Stimulated activated CD4-positive, alpha-beta T cell treated with anti-CD3 and anti-CD28 coated beads, Interleukin-2, amount 100 ng/mL, for 4 hours (primary cell): ENCODE data around the gene DPH7.
"Not testable (repeated sequence)": the region's sequence is repeated elsewhere in the genome, so short reads cannot be mapped to it uniquely, and the experiment has no call there.

Source experiments
- DNase-seq: peaks from one replicate; pipeline ENCODE4 v3.0.0-alpha.2; 2020; ENCODE audit warnings: low read depth

The DPH7 gene

GRCh38 chr9:137606005-137606621 lies 27.4 kb upstream of the DPH7 start:
- no peak for DNase-seq

GRCh38 chr9:137605121-137606004 lies 26.6 kb upstream of the DPH7 start, which contains the start of gene ARRDC1:
Gene ARRDC1, plus strand, starts transcription at chr9:137605686. Its CDS starts 32 bp downstream, at chr9:137605718.
- DNase-seq: peak; percentile 87

- no peak for DNase-seq
Observed at GRCh38 chr9:137604345-137605086, 25.8 kb upstream of the DPH7 start.

- DNase-seq: no peak
Observed at GRCh38 chr9:137603879-137604278, 25.2 kb upstream of the DPH7 start.

DNA sequence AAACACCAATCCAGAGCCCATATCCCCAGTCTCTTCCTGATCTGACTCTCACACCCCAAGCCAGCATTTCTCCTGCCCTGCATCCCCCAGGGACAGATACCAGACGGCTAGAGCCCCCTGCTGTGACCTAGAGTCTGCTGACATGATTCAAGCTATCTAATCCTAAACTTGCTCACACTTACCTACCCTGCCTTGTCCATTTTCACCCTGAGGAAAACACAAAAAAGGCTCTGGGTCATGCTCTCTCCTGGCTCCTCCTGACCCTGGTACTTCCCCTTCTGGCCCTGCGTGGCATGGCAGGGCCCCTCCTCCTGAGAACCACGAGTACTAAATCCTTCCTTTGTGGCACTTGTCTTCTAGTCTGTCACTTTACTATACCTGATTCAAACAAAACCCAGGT lies 23.9 kb upstream of the DPH7 start:
- no peak for DNase-seq

DNA sequence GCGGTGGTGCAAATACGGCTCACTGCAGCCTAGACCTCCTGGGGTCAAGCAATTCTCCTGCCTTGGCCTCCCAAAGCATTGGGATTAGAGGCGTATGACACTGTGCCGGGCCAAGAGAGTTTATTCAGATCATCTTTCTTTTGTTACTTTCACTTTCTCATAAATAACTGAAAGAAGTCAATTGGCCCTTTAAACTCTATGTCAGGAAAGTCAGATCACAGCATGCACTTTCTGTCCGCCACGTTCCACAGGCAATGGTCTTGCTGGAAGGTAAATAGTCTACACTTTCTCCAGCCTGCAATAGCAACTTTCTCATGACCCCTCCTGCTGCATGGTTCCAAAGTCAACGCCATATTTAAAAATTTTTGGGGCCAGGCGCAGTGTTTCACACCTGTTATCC lies 20.2 kb upstream of the DPH7 start:
- DNase-seq: no peak

DNA sequence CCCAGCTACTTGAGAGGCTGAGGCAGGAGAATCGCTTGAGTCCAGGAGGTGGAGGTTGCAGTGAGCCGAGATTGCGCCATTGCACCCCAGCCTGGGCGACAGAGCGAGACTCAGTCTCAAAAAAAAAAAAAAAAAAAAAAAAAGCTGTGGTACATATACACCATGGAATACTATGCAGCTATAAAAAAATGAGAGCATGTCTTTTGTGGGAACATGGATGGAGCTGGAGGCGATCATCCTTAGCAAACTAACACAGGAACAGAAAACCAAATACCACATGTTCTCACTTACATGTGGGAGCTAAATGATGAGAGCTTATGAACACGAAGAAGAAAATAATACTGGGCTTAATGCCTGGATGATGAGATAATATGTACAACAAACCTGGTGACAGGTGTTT lies 17.9 kb upstream of the DPH7 start:
- not testable (repeated sequence) for DNase-seq

DNA sequence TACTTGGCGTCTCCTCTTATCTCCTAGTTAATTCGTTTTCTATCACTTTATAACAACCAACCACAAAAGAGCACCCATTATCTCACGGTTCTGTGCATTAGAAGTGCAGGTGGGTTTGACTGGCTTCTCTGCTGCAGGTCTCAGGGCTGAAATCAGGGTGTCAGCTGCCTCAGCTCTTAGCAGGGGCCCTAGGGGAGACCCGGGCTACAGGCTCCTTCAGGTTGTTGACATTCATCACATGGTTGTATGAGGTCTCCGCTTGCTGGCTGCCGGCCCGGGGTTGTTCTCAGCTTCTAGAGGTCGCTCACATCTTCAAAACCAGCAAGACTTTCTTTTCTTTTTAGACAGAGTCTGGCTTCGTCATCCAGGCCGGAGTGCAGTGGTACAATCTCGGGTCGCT lies 14.5 kb upstream of the DPH7 start:
- DNase-seq: no peak

GRCh38 chr9:137592767-137593166 lies 14.0 kb upstream of the DPH7 start:
- DNase-seq: no peak

GRCh38 chr9:137590469-137591383 lies 12.0 kb upstream of the DPH7 start, which contains the start of gene ZMYND19:
Gene ZMYND19, minus strand, starts transcription at chr9:137590512. Its CDS starts 249 bp downstream, at chr9:137590263.
- peak; percentile 86 for DNase-seq

GRCh38 chr9:137590123-137590468 lies 11.4 kb upstream of the DPH7 start:
- no peak for DNase-seq

DNA sequence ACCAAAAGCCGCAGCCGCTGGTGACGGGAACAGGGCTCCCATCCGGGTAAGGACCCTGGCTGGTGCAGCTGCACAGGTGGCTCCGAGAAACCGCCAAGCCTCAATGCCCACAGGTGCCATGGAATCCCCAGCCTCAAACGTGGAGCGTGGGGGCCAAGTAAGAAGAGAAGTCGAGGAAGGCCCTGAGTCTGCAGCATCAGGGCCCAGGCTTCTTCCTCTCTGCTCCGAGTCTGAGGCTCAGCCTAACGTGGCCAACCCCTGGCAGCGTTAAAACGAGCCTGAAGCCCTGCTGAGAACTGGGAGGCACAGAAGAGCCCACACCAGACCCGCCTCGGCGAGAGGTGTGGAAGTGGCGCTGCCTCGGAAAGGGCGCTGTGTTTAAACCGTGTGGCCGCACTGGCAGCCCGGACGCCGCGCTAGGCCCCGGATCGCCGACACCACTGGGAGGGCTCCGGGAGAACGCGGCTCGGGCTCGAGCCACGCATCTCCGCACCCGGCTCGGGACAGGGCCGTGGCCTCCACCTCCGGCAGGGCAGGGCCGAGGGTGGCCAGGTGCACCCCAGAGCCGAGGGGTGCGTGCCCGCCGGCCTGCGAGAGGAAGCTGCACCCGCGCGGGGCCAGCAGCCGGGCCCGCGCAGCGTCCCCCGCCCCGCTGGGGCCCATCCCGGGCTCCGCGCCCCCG lies 10.9 kb upstream of the DPH7 start:
- no peak for DNase-seq

GRCh38 chr9:137588891-137589290 lies 10.2 kb upstream of the DPH7 start:
- DNase-seq: no peak

DNA sequence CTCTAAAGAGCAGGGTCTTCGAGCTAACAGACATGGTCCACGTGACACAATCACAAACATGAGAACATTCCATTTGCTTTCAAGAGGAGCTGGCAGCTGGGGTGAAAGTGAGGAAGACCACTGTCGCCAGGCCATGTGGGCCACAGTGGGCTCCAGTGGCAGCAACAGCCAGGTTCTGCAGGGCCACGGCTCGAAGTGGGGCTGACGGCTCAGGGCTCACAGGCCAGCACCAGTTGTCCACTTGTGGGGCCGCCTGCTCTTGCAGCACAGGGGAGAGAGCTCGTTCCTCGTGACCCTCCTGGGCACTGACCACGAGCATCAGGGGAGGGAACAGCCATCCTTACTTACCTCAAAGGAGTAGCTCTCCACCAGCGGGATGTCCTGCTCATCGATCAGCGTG lies 9.6 kb upstream of the DPH7 start:
- DNase-seq: no peak

DNA sequence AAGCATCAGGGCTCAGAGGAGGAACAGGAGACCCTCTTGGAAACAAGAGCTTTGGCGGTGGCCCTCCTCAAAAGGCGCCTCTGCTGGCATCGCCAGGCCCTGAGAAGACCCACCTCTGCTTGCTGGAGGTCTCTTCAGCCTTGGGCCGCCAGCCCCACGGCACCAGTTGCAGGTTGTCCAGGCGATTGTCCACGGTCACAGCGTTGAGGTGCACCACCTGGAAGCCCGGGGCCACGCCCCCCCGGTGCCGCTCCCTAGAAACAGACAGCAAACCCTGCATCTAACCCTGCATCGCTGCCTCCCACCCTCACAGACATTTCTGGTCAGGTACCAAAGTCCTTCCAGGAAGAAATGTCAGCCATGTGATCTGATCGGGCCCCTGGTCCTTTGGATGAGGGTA lies 8.1 kb upstream of the DPH7 start:
- no peak for DNase-seq

- DNase-seq: no peak
Observed at GRCh38 chr9:137583957-137584356, 5.2 kb upstream of the DPH7 start.

- DNase-seq: no peak
Observed at GRCh38 chr9:137583347-137583746, 4.6 kb upstream of the DPH7 start.

DNA sequence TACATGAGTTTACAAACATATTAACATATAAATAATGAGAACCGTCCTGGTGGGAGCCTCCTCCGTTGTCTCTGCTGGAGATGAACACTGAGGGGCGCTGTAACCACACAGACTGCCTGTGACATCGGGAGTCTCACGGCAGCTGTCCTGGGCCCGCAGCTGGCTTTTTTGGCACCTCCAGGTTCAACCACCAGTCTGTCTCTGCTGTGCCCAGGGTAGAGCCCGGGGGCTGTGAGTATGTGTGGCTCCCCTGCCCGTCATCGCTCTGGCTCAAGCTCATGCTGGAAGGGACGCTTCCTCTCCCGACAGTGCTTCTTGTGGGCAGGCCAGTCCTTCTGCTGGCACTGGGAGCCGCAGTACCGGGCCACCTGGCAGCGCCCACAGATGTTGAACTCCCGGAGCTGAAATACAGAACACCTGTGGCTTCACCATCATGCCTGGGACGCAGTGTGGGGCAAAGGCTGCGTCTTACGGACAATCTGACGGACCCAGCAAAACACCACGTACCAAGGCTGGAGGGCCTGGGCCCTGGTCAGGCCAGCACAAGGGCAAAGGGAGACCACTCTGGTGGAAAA lies 3.6 kb upstream of the DPH7 start:
- no peak for DNase-seq

DNA sequence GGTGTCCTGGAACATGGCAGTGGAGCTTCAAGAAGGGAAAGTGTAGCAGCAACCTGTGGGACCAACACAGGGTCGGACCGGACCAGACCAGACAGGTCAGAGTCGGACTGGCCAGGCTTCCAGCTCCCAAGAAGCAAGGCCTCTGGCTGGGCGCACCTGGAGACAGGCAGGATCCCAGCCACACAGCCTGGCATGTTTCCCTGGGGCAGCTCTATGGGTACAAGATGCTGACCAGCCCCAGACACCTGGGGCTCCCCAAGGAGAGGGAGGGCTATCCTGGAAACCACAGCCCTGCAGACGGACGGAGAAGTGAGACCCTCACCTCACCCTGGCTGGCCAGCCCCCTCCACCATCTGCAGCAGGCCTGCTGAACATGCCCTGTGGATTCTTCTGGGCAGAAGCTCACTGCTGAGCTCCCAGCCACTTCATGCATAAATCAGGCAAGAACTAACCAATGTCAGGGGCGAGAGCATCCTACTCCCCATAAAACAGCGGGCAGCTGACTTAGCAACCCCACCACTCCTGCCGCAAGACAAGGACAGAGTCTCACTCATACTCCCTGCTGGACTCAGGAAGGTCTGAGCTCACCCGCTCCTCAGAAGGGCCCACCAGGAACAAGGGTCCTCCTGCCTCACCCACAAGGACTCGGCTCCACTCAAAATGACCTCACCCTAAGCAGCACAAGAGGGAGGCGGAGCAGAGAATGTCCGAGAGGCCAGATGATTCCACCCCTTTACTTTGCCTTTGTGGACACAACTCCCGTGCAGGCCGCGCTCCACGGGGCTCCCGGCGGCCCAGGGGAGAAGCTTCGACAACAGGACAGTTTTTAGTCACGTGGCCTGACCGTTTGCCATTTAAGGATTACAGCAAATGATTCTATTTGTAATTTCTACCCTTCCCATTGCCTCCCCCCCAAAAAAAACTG lies 2.9 kb upstream of the DPH7 start:
- DNase-seq: no peak

GRCh38 chr9:137580954-137581322 lies 2.2 kb upstream of the DPH7 start:
- DNase-seq: no peak
